Activated naive CD4-positive, alpha-beta T cell treated with anti-CD3 and anti-CD28 coated beads, Interleukin-2, amount 50 U/mL, for 24 hours (primary cell): ENCODE results near the gene TEX19.

Source experiments
- H3K27ac Mint-ChIP-seq: one replicate; pipeline ENCODE4 v1.8.0; 2021; ENCODE audit warnings: mild to moderate bottlenecking, mixed read lengths
- H3K27me3 Mint-ChIP-seq: one replicate; pipeline ENCODE4 v1.8.0; 2021; ENCODE audit warnings: mixed read lengths
- H3K36me3 Mint-ChIP-seq: one replicate; pipeline ENCODE4 v1.8.0; 2021; ENCODE audit warnings: mixed read lengths
- H3K4me1 Mint-ChIP-seq: one replicate; pipeline ENCODE4 v1.8.0; 2021; ENCODE audit warnings: mixed read lengths
- H3K4me3 Mint-ChIP-seq: one replicate; pipeline ENCODE4 v1.8.0; 2021; ENCODE audit warnings: mild to moderate bottlenecking, mixed read lengths
- H3K9me3 Mint-ChIP-seq: one replicate; pipeline ENCODE4 v1.8.0; 2021; ENCODE audit warnings: mixed read lengths

Gene TEX19

DNA sequence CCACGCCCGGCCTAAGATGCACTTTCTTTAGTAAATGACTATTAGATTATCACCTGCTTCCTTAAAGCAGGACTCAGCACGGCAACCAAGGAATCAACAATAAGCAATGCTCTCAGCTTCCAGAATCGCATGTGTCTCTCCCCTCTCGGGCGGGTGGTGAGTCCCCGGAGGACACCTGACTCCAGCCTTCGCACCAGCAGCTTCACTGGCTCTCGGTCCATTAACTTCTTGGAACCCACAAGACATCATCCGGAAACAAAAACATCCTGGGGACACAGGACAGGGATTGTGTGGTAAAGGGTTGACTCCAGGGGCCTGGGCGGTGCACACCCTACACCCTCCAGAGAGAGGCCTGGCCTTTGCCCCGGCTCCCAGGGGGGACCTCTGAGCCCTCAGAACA, 35.2 kb downstream of the TEX19 start:
- Mint-ChIP-seq H3K4me3 (no peak overlapping the region), H3K27me3 (no peaks in the 10 kb centered on the region), H3K4me1 (no peaks in the 10 kb centered on the region), H3K9me3 (no peaks in the 10 kb centered on the region), H3K36me3 (no peaks in the 10 kb centered on the region), H3K27ac (no peak overlapping the region)

- Mint-ChIP-seq H3K36me3 (peaks cover 2% of the 10 kb centered on the region), H3K4me1 (peaks cover 11% of the 10 kb centered on the region), H3K9me3 (no peaks in the 10 kb centered on the region), H3K27ac (no peak overlapping the region), H3K4me3 (no peak overlapping the region), H3K27me3 (no peaks in the 10 kb centered on the region)
Measured at GRCh38 chr17:82396601-82397435, 37.8 kb downstream of the TEX19 start.

DNA sequence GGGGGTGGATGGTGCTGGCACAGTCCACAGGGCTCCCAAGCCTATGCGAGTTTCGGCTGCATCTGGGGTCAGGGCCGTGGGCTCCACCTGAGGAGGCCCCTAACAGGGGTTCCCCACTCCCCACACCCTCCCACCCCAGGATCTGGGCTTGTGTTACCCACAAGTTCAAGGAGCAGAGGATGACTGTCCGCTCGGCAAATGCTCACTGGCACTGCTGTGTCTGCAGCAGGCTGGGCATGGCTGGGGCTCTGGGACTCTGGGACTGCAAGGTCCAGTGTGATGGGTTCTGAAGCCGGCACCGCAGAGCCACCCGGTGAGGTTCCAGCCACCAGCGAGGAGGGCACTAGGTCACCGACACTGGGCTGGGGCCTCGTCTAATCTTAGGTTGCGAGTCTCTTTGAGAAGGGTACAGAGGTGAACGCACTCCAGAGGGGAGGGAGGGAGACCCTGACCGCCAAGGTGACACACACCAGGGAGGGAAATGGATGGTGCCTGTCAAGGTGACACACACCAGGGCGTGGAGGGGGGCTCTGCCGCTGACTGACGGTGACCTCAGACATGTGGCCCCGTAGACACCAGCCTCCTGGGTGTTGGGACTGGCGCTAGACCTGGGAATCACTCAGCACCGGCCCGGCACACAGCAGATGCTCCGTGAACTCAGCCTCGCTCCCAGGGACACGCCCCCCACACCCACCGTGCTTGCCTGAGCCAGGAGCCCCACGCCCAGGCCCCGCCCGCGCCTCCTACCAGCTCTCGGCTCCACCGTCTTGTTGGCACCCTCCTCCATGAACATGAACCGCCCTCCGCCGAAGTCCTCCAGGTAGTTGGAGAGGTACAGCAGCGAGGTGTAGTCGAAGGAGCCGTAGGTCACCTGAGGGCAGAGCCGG, 38.6 kb downstream of the TEX19 start:
- Mint-ChIP-seq H3K27me3 (no peaks in the 10 kb centered on the region), H3K27ac (no peak overlapping the region), H3K9me3 (no peaks in the 10 kb centered on the region), H3K4me1 (peaks cover 13% of the 10 kb centered on the region), H3K36me3 (peaks cover 2% of the 10 kb centered on the region), H3K4me3 (no peak overlapping the region)

GRCh38 chr17:82399041-82399441, 40.0 kb downstream of the TEX19 start:
- peaks cover 16% of the 10 kb centered on the region for H3K4me1 Mint-ChIP-seq
- H3K36me3 Mint-ChIP-seq, result peaks cover 6% of the 10 kb centered on the region
- no peak overlapping the region for H3K27ac Mint-ChIP-seq
- H3K27me3 Mint-ChIP-seq, result no peaks in the 10 kb centered on the region
- H3K9me3 Mint-ChIP-seq, result no peaks in the 10 kb centered on the region
- H3K4me3 Mint-ChIP-seq, result no peak overlapping the region

GRCh38 chr17:82399601-82400101, 40.6 kb downstream of the TEX19 start:
- Mint-ChIP-seq H3K4me1 (peaks cover 16% of the 10 kb centered on the region), H3K27ac (no peak overlapping the region), H3K9me3 (no peaks in the 10 kb centered on the region), H3K27me3 (no peaks in the 10 kb centered on the region), H3K36me3 (peaks cover 6% of the 10 kb centered on the region), H3K4me3 (no peak overlapping the region)

- H3K4me1 Mint-ChIP-seq, result peaks cover 16% of the 10 kb centered on the region
- no peaks in the 10 kb centered on the region for H3K9me3 Mint-ChIP-seq
- H3K4me3 Mint-ChIP-seq, result no peak overlapping the region
- no peaks in the 10 kb centered on the region for H3K27me3 Mint-ChIP-seq
- no peak overlapping the region for H3K27ac Mint-ChIP-seq
- peaks cover 7% of the 10 kb centered on the region for H3K36me3 Mint-ChIP-seq
Measured at GRCh38 chr17:82400206-82400605, 41.2 kb downstream of the TEX19 start.

- H3K9me3 Mint-ChIP-seq, result no peaks in the 10 kb centered on the region
- peak overlapping the region; percentile 90 for H3K4me3 Mint-ChIP-seq
- H3K4me1 Mint-ChIP-seq, result peaks cover 16% of the 10 kb centered on the region
- H3K27ac Mint-ChIP-seq, result peak overlapping the region; percentile 70
- H3K27me3 Mint-ChIP-seq, result no peaks in the 10 kb centered on the region
- peaks cover 8% of the 10 kb centered on the region for H3K36me3 Mint-ChIP-seq
Measured at GRCh38 chr17:82400830-82401229, 41.8 kb downstream of the TEX19 start.

GRCh38 chr17:82402865-82403264, 43.8 kb downstream of the TEX19 start:
- Mint-ChIP-seq H3K4me1 (peaks cover 16% of the 10 kb centered on the region), H3K27ac (no peak overlapping the region), H3K27me3 (no peaks in the 10 kb centered on the region), H3K4me3 (no peak overlapping the region), H3K9me3 (no peaks in the 10 kb centered on the region), H3K36me3 (peaks cover 9% of the 10 kb centered on the region)

GRCh38 chr17:82403662-82404660, 44.9 kb downstream of the TEX19 start:
- Mint-ChIP-seq H3K4me1 (peaks cover 16% of the 10 kb centered on the region), H3K27ac (no peak overlapping the region), H3K9me3 (no peaks in the 10 kb centered on the region), H3K27me3 (no peaks in the 10 kb centered on the region), H3K4me3 (no peak overlapping the region), H3K36me3 (peaks cover 9% of the 10 kb centered on the region)

DNA sequence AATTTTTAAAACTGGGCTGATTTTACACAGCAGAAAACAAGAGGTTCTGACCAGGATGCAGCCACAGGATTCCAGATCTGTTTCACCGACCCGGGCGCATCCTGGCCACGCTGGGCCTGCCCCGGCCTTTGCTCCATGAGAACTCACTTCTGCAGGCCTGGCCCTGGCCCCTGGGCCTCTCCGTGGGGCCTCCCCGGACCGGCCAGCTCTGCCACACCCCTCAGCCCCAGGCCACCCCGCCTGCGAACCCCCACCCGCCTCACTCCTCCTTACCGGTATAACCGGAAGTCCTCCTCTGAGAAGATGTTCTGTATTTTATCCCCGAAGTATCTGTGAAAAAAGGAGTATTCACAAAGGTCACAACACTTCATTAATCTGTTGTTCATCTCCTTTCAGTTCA, 46.0 kb downstream of the TEX19 start:
- Mint-ChIP-seq H3K9me3 (no peaks in the 10 kb centered on the region), H3K27ac (no peak overlapping the region), H3K27me3 (no peaks in the 10 kb centered on the region), H3K4me3 (no peak overlapping the region), H3K36me3 (peaks cover 9% of the 10 kb centered on the region), H3K4me1 (peaks cover 16% of the 10 kb centered on the region)

DNA sequence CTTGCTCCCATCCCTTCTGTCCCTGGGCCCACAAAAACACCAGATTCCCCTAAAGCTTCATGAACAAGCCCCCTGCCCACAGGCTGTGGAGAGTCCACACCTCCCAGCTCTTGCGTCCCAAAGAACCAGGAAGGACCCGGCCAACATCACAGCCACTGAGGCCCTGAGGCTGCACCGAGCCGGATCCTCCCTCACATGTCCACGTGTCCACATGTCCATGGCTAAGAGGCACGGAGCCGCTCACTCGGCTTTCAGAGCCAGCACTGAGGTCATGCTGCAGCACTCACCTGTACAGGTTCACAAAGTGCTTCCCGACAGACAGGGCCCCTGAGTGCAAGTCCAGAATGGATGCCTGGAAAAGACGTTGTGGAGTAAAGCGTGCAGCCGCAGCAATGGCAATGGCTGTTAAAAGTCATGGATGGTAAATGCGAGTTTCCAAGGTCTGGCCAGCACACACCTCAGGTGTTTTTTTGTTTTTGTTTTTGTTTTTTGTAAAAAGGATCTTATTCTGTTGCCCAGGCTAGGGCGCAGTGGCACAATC, 47.2 kb downstream of the TEX19 start:
- H3K36me3 Mint-ChIP-seq, result peaks cover 8% of the 10 kb centered on the region
- no peak overlapping the region for H3K4me3 Mint-ChIP-seq
- H3K27ac Mint-ChIP-seq, result no peak overlapping the region
- no peaks in the 10 kb centered on the region for H3K9me3 Mint-ChIP-seq
- H3K4me1 Mint-ChIP-seq, result peaks cover 7% of the 10 kb centered on the region
- no peaks in the 10 kb centered on the region for H3K27me3 Mint-ChIP-seq

DNA sequence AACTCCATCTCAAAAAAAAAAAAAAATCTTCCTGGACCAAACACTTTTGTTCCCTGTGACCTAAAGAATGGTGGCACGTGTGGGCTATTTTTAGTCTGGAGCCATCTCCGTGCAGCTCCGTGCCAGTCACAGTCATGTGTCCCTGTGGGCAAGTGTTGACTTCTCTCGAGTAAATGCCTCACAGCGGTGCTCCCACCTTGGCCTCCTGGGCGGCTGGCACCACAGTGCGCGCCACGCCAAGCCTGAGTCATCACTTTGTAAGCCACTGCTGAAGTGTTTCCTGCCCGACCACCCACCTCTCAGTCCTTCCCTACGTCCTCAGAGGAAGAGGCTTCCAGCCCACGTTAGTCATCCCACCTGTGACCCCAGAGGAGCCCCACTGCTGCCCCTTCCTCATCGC, 48.2 kb downstream of the TEX19 start:
- peaks cover 8% of the 10 kb centered on the region for H3K36me3 Mint-ChIP-seq
- peaks cover 4% of the 10 kb centered on the region for H3K4me1 Mint-ChIP-seq
- H3K27ac Mint-ChIP-seq, result no peak overlapping the region
- no peak overlapping the region for H3K4me3 Mint-ChIP-seq
- no peaks in the 10 kb centered on the region for H3K9me3 Mint-ChIP-seq
- H3K27me3 Mint-ChIP-seq, result no peaks in the 10 kb centered on the region

- H3K4me3 Mint-ChIP-seq, result no peak overlapping the region
- peaks cover 3% of the 10 kb centered on the region for H3K36me3 Mint-ChIP-seq
- no peak overlapping the region for H3K27ac Mint-ChIP-seq
- no peaks in the 10 kb centered on the region for H3K27me3 Mint-ChIP-seq
- no peaks in the 10 kb centered on the region for H3K9me3 Mint-ChIP-seq
- no peaks in the 10 kb centered on the region for H3K4me1 Mint-ChIP-seq
Measured at GRCh38 chr17:82408288-82408937, 49.4 kb downstream of the TEX19 start.

- H3K4me3 Mint-ChIP-seq, result no peak overlapping the region
- H3K4me1 Mint-ChIP-seq, result no peaks in the 10 kb centered on the region
- peaks cover 3% of the 10 kb centered on the region for H3K36me3 Mint-ChIP-seq
- H3K9me3 Mint-ChIP-seq, result no peaks in the 10 kb centered on the region
- H3K27me3 Mint-ChIP-seq, result no peaks in the 10 kb centered on the region
- no peak overlapping the region for H3K27ac Mint-ChIP-seq
Measured at GRCh38 chr17:82408938-82409318, 49.9 kb downstream of the TEX19 start.
